ENCODE measurements around the gene RNF225.
"Not testable (repeated sequence)": the region's sequence is repeated elsewhere in the genome, so short reads cannot be mapped to it uniquely, and the experiment has no call there.

RNF225 gene

GRCh38 chr19:58387338-58388174 is 7.9 kb upstream of the RNF225 start:
- DNase-seq: no peak

GRCh38 chr19:58388175-58388526 is 7.3 kb upstream of the RNF225 start:
- no peak for DNase-seq

DNA sequence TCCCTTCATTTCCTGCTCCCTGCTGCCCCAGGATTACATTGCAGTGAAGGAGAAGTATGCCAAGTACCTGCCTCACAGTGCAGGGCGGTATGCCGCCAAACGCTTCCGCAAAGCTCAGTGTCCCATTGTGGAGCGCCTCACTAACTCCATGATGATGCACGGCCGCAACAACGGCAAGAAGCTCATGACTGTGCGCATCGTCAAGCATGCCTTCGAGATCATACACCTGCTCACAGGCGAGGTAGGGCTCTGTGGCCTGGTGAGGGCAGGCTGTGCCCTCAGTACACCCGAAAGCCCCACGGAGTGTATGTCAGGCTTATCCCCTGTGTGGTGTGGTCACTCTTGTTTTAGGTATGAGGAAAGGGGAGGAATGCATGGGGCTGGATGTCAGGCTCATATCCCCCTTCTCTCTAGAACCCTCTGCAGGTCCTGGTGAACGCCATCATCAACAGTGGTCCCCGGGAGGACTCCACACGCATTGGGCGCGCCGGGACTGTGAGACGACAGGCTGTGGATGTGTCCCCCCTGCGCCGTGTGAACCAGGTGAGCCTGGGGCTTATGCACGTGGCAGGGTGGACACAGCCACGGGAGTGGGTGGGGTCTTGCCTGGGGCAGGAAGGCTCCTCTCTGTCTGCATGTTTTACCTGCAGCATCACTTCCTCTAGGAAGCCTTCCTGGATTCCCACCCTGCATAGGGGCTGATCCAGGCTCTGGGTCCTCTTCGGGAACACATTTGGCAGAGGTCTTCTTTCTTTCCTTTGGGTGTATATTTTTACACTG is 2.3 kb upstream of the RNF225 start:
- no peak for DNase-seq

- DNase-seq: no peak
These were observed 1.8 kb upstream of the RNF225 start for GRCh38 chr19:58393725-58394033.

GRCh38 chr19:58394821-58395219 is 636 bp upstream of the RNF225 start:
- DNase-seq: no peak

DNA sequence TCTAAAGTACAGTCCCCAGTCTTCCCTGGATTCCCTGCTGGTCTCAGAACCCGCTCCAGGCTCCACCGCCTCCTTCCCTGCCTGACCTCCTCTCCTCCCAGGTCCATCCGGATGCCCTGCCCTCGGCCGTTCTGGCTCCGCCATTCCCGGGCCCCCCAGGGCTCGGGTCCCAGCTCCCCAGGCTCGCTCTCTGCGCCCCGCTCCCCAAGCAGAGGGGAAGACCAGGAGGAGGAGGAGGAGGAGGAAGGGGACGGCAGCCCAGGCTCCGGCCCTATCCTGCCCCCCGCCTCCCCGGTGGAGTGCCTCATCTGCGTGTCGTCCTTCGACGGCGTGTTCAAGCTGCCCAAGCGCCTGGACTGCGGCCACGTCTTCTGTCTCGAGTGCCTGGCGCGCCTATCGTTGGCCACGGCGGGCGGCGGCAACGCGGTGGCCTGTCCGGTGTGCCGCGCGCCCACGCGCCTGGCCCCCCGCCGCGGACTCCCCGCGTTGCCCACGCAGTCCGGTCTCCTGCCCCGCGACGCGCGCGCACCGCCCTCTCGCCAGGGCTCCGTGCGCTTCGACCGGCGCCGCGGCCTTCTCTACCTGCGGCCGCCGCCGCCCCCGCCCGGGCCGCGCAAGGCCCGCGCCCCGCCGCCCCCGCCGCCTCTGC is 647 bp downstream of the RNF225 start:
- no peak for DNase-seq

DNA sequence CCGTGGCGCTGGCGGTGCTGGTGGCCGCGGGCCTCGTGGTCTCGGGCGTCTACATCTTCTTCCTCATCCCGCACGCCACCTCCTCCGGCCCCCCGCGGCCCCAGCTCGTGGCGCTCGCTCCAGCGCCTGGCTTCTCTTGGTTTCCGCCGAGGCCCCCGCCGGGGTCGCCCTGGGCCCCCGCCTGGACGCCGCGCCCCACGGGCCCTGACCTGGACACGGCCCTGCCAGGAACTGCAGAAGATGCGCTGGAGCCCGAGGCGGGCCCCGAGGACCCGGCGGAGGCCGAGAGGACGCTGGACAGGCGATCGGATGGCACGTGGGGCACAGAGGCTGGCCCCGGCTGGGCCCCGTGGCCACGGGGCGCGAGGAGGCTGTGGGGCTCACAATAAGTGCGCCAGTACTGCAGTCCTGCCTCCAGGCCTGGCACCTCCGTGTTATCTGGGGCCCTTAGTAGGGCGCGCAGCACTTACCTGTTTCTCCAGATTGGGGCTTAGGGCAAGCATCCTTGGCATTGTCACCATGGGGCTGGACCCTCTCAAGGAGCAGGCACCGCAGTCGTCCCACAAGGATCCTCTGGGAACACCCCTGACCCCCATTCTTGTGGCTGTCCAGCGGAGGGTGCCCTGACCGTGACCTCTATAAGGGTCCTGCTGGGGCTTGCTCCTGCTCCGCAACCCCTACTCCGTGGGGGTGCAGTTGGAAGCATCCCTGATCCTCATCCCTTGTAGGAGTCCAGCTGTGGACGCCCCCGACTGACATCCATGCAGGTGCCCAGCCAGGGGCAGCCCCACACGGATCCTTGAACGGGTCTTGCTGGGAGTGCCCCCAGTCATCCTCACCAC is 1.5 kb downstream of the RNF225 start:
- DNase-seq: no peak

- DNase-seq: no peak
These were observed 2.1 kb downstream of the RNF225 start for GRCh38 chr19:58397533-58398037.

DNA sequence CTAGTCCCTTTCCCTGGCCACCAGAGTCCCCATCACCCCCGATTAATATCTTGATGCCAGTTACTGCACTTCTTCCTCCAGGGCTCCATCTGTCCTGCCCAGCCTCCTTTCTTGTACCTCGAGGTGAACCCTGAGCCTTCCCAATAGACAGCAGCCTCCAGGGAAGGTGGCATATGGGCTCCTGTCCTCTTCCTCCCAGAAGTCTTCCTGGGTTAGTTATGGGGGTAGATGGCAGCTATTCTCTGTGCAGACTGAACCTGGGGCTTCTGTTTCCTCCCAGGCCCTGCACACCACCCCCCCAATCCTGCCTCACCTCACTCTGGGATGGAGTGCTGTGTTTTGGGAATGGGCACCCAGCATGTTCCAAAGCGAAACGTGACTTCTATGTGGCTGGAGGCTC is 2.6 kb downstream of the RNF225 start:
- DNase-seq: no peak

GRCh38 chr19:58398545-58398944 is 3.1 kb downstream of the RNF225 start:
- no peak for DNase-seq

DNA sequence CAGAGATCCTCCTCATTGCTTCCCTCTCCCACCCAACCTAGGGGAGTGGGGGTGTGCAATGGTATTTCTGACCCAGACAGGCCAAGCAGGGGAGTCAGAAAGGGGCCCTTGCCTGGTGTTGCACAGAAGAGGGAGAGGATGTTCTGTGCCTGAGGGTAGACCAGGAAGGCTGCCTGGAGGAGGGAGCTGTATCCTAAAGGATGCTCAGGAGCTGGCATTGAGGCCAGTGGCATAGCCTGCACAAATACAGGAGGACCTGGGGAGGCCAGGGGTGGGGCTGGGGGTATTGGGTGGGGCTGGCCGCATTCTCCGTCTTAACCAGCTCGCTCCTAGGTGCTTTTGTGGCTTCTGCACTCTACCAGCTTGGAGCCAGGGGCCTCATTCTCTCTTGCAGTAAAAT is 4.4 kb downstream of the RNF225 start:
- no peak for DNase-seq

GRCh38 chr19:58400316-58400915 is 5.0 kb downstream of the RNF225 start:
- no peak for DNase-seq

DNA sequence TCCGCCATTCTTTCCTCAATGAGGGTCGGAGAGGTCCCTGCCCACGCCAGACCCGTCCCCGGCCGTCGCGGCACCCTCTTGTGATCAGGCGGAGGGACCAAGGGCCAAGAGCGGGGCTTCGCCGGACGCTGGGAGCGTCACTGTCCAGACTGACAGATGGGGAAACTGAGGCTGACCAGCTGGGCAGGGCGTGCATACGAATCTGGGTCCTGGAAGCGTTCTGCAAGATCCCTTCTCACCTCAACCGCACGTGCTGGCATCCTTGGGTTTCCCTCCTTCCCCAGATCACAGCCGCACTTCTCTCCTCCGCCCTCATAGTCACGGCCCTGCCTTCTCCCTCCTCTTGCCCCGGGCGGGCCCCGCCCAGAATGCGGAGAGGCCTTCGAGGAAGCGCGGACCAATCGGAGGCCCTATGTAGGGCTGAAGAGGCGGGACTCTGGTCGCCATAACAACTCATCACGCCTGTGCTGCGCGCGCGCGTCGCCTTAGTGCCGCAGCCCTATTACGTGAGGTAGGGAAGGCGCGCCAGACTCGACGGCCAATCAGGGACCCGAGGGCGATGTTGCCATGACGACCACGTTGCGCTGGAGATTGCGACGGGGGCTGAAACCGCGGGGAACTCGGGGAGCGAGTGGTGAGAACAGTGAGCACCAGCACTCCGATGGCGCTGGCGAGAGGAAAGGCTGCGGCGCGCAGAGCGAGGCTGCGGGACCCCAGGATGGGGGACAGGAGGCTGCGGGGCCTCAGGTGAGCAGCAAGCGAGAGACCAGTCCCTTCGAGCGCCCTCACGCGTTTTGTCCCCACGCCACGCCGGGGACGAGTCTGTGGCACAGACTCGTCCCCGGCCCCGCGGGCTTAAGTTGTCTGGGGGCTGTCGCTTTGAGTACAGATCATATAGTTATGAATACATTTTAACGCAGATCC is 5.7 kb downstream of the RNF225 start:
- DNase-seq: peak; percentile 100

GRCh38 chr19:58401840-58402421 is 6.5 kb downstream of the RNF225 start:
- no peak for DNase-seq

- DNase-seq: not testable (repeated sequence)
These were observed 8.5 kb downstream of the RNF225 start for GRCh38 chr19:58403920-58404478.

DNA sequence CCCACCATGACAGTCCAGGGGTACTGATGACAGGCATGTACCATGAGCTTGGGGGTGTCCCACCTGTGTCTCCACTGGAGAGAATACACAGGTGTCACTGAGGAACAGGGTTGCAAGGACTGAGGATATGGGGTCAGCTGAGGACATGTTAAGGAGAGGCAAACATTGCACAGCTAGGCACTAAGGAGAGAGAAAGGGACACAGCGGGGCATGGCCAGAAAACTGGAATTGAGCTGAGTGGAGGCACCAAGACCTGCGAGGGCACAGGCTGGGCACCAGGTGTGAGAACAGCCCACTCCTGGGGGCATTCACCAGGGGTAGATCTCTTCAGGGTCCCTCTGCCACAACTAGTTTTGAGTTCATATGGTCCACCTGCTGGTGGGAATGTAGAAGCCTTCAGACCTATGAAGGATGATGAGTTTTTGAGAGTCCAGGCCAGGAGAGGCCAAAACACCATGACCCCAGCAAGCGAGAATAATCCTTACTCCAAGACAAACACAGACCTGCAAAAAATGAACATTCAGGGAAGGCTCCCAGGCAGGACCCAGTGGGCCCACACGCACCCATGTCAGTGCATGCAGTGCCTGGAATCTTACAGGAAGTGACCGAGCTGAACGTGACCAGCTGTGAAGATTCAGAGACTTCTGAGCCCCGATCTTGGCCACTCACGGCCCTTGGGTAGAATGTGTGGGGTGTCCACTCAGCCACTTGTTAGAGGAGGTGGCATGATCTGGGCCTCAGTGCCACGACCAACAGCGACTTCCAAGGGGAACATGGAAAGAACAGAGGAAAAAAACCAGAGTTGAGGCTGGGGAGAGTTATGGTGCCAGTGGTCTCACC is 11.6 kb downstream of the RNF225 start:
- no peak for DNase-seq

DNA sequence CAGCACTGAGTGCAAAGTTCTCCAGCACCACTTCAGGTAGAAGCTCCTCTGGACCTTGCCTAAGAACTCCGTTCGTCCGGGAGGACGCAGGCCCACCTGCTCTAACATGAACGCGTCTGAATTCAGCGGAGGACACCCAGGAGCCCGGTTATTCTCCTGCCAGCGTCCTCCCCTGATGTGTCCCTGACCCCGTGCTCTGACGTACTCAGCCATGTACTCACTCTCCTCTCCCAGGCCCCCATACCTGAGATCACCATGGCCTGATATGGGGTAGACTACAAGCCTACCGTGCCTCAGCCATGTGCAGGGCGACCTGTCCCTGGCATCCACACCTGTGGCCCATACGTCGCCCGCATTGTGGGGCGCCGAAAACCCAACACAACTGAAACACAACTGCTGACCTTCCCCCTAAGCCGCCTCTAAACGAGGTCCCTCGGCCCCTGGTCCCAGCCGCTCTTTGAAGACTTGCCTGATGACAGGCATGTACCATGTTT is 12.2 kb downstream of the RNF225 start:
- peak; percentile 34 for DNase-seq

DNA sequence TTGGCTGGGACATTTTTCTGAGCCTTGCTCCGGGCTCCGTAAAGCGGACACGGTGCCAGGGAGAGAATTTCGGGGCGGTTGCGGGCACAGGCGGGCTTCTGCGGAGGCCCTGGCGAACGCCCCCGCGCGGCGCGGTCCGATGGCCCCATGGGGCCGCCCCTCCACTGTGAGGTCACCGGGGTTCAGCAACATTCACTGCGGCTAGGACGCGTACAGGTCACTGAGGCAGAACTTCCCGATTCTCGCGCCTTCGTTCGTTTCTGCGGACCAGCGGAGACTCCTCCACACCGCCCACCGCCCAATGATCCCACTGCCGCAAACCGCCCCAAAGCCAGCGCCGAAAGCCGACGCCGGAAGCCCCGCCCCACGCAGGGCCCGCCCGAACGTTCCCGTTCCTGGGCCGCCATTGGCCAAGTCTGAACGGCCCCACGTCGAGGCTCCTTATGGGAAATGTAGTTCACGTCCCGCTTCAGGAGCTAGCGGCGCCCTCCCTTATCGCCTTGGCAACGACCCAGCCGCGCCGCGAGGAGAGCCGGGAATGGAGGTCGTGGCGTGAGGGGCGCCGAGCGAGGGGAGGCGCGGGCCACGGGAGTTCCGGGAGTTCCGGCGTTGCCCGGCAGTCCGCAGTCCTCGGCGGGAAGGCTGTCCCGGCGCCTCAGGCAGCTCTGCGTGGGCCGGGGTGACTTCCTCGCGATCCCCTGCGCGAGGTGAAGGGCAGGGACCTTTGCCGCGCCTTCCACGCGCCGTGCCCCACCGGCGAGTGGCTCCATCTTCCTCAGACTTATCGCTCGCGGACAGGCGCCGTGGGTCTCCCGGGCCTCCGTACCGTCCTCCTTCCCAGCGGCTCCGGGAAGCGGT is 12.9 kb downstream of the RNF225 start, which contains the start of gene ZNF584:
TSS of gene ZNF584 (plus strand) at position 498 of the 858 bp plus-strand sequence. CDS start 499 bp downstream, outside the sequence.
- peak; percentile 96 for DNase-seq
